RPMI7951 (cell line): ENCODE data around the gene APLF. TPM values are rescaled to one million over a fixed set of nuclear protein-coding genes. Genes with fewer than 3 reads are reported as not detected.

Source experiments
- DNase-seq: peaks from one replicate; pipeline ENCODE4 v3.0.0-alpha.2; 2012; ENCODE audit warnings: low read depth
- total RNA-seq: library from RNA; depleted of rRNA; stranded (reverse); fragments of >200 nt; shearing (Covaris generic); gene quantifications from 2 replicates; pipeline ENCODE4 v1.2.3, GENCODE V29; 2014; rRNA removed

APLF gene
- total RNA-seq, result 4.4 and 5.9 TPM in 2 replicates

- peak; percentile 100 for DNase-seq
Measured at GRCh38 chr2:68467077-68467960, at the start of gene APLF, which contains the start of gene FBXO48. Gene APLF (plus strand): TSS chr2:68467585. CDS start chr2:68467732, 147 bp downstream. Gene FBXO48 (minus strand): TSS chr2:68467294. CDS start chr2:68465145, 2,149 bp downstream.

- DNase-seq, result no peak
Measured at GRCh38 chr2:68417926-68418325, 49.5 kb upstream of the APLF start.

GRCh38 chr2:68418419-68418818 is 49.0 kb upstream of the APLF start:
- no peak for DNase-seq

- no peak for DNase-seq
Measured at GRCh38 chr2:68418855-68419254, 48.5 kb upstream of the APLF start.

GRCh38 chr2:68420254-68420910 is 47.0 kb upstream of the APLF start:
- no peak for DNase-seq

- no peak for DNase-seq
Measured at GRCh38 chr2:68423966-68424650, 43.3 kb upstream of the APLF start.

- DNase-seq, result no peak
Measured at GRCh38 chr2:68425503-68425902, 41.9 kb upstream of the APLF start.

GRCh38 chr2:68426446-68426845 is 40.9 kb upstream of the APLF start:
- DNase-seq, result no peak

- peak; percentile 28 for DNase-seq
Measured at GRCh38 chr2:68426848-68427579, 40.4 kb upstream of the APLF start.

GRCh38 chr2:68428126-68428525 is 39.3 kb upstream of the APLF start:
- no peak for DNase-seq

GRCh38 chr2:68428746-68429145 is 38.6 kb upstream of the APLF start:
- no peak for DNase-seq

GRCh38 chr2:68429311-68429826 is 38.0 kb upstream of the APLF start:
- no peak for DNase-seq

GRCh38 chr2:68431316-68431972 is 35.9 kb upstream of the APLF start:
- DNase-seq, result no peak

GRCh38 chr2:68432696-68433658 is 34.4 kb upstream of the APLF start:
- no peak for DNase-seq

- peak; percentile 41 for DNase-seq
Measured at GRCh38 chr2:68434981-68435380, 32.4 kb upstream of the APLF start.

GRCh38 chr2:68435615-68436014 is 31.8 kb upstream of the APLF start:
- DNase-seq, result no peak

- no peak for DNase-seq
Measured at GRCh38 chr2:68436270-68436669, 31.1 kb upstream of the APLF start.

- peak; percentile 4 for DNase-seq
Measured at GRCh38 chr2:68438455-68439303, 28.7 kb upstream of the APLF start.
